HepG2 (cell line): Measurements from ENCODE around the gene TAMM41. TPM values are rescaled to one million over a fixed set of nuclear protein-coding genes. Genes with fewer than 3 reads are reported as not detected.
"Not testable (repeated sequence)": the region's sequence is repeated elsewhere in the genome, so short reads cannot be mapped to it uniquely, and the experiment has no call there.

Source experiments
- ATAC-seq: fragments of 200-7000 bp; cut with Tn5 transposase; 3 replicates; pipeline ENCODE4 v1.9.1; 2020; ENCODE audit warnings: mild to moderate bottlenecking, moderate library complexity
- BruUV-seq: library from RNA; stranded (reverse); fragments of 400-500 nt; replicated peaks from 2 replicates; lab custom pipeline; 2021; lab: Mats Ljungman, UMichigan
- CTCF ChIA-PET: fragments of 300-600 bp; formaldehyde crosslinking; extraction: SDS; loops from one replicate; lab custom pipeline; 2021; ENCODE audit warnings: low total read pairs, inconsistent platforms, low intra/inter-chr PET ratio; lab: Yijun Ruan, JAX
- POLR2A ChIA-PET: fragments of 350-600 bp; sonication (Branson Sonifier 250); formaldehyde crosslinking; loops from one replicate; lab custom pipeline; 2020; ENCODE audit warnings: antibody characterized with exemption, inconsistent platforms; lab: Yijun Ruan, JAX
- DNase-seq: peaks from one replicate; pipeline ENCODE4 v3.0.0-alpha.2; 2015; ENCODE audit warnings: low spot score
- FAIRE-seq: peaks from 3 replicates; lab custom pipeline; 2011; peaks lifted over from hg19 to GRCh38; lab: Jason Lieb, UNC
- H2AFZ ChIP-seq: one replicate; pipeline ENCODE4 v1.6.1; 2011; ENCODE audit warnings: low read length, inconsistent platforms
- H3K27ac ChIP-seq: fragments of 300-600 bp; 3 replicates; pipeline ENCODE4 v1.8.0; 2011; ENCODE audit warnings: mixed run types, mild to moderate bottlenecking, mixed read lengths, low read length, inconsistent platforms; ENCODE audit not compliant: insufficient read depth; ENCODE audit errors: extremely low read length
- H3K27me3 ChIP-seq, 2 experiments: fragments of 200-600 bp in 1 of 2; 2 replicates in 1 of 2; 3 replicates in 1 of 2; pipeline versions ENCODE4 v1.6.0 to v1.8.0; 2011; ENCODE audit warnings: low read length in 2 of 2, mild to moderate bottlenecking in 2 of 2, moderate library complexity in 2 of 2, inconsistent platforms in 1 of 2; ENCODE audit not compliant: insufficient read depth in 2 of 2, control insufficient read depth in 1 of 2
- H3K36me3 ChIP-seq, 2 experiments: fragments of 200-600 bp in 1 of 2; replicated peaks in 1 of 2; 2 replicates in 1 of 2; 3 replicates in 1 of 2; pipeline versions ENCODE4 v1.5.1 to v1.8.0; 2011; ENCODE audit warnings: low read length in 2 of 2, inconsistent platforms in 1 of 2; ENCODE audit not compliant: insufficient read depth in 2 of 2, control insufficient read depth in 1 of 2
- H3K4me1 ChIP-seq: 2 replicates; pipeline ENCODE4 v1.5.1; 2012; ENCODE audit warnings: low read length, inconsistent platforms; ENCODE audit not compliant: insufficient read depth
- H3K4me2 ChIP-seq: 2 replicates; pipeline ENCODE4 v1.6.0; 2011; ENCODE audit warnings: low read depth, low read length, inconsistent platforms
- H3K4me3 ChIP-seq, 3 experiments: fragments of 200-600 bp in 1 of 3; sonication (generic), shearing (Covaris generic) in 1 of 3; replicated peaks in 1 of 3; 2 replicates each; pipeline ENCODE4 v1.5.1; 2011 to 2016; ENCODE audit warnings: low read length in 3 of 3, inconsistent platforms in 2 of 3, low read depth in 2 of 3, mild to moderate bottlenecking in 2 of 3, control low read depth in 1 of 3, mixed read lengths in 1 of 3; ENCODE audit not compliant: insufficient read depth in 1 of 3
- H3K79me2 ChIP-seq: one replicate; pipeline ENCODE4 v1.6.1; 2011; ENCODE audit warnings: low read length, inconsistent platforms; ENCODE audit not compliant: insufficient read depth
- H3K9ac ChIP-seq: 2 replicates; pipeline ENCODE4 v1.6.0; 2011; ENCODE audit warnings: mild to moderate bottlenecking, low read depth, low read length, inconsistent platforms; ENCODE audit not compliant: insufficient read depth
- H3K9me3 ChIP-seq: 2 replicates; pipeline ENCODE4 v1.5.1; 2012; ENCODE audit warnings: mild to moderate bottlenecking, low read length
- H4K20me1 ChIP-seq: 2 replicates; pipeline ENCODE4 v1.6.0; 2011; ENCODE audit warnings: inconsistent platforms, mild to moderate bottlenecking, low read length, moderate library complexity; ENCODE audit not compliant: insufficient read depth
- ARHGAP35 ChIP-seq: sonication (generic); formaldehyde crosslinking; IDR thresholded peaks from 2 replicates; pipeline ENCODE4 v1.9.0; 2022; ENCODE audit warnings: mild to moderate bottlenecking, inconsistent platforms, moderate library complexity, missing genetic modification reagents, borderline replicate concordance
- ATRX ChIP-seq: sonication (generic); formaldehyde crosslinking; IDR thresholded peaks from 2 replicates; pipeline ENCODE4 v1.4.0; 2020; ENCODE audit warnings: missing genetic modification reagents, borderline replicate concordance
- HES4 ChIP-seq: sonication (generic); formaldehyde crosslinking; IDR thresholded peaks from 2 replicates; pipeline ENCODE4 v1.9.0; 2021; ENCODE audit warnings: mild to moderate bottlenecking, missing genetic modification reagents, borderline replicate concordance
- ONECUT2 ChIP-seq: sonication (generic); formaldehyde crosslinking; IDR thresholded peaks from 2 replicates; pipeline ENCODE4 v1.4.0; 2020; ENCODE audit warnings: missing genetic modification reagents
- WGBS: methylation state at CpG from one replicate; pipeline ENCODE4 v1.1.6; 2017; ENCODE audit warnings: low lambda C conversion rate; 5-methylcytosine and 5-hydroxymethylcytosine counted together
- in situ Hi-C: cut with HindIII; loops from 2 replicates; pipeline ENCODE4 v1.10.0; 2017; ENCODE audit warnings: low pct_unique_long_range_greater_than_20kb; ENCODE audit not compliant: extremely low pct_ligation_motif_present
- intact Hi-C: fragments of 100-400 bp; cut with micrococcal nuclease; formaldehyde crosslinking; loops from one replicate; pipeline ENCODE4 v1.10.0; 2022; ENCODE audit not compliant: unreplicated experiment
- polyA plus RNA-seq, 8 experiments: library from polyadenylated mRNA; depleted of rRNA in 3 of 8; stranded (reverse) in 7 of 8; unstranded in 1 of 8; fragments of >200 nt; fragmentation: Illumina TruSeq in 4 of 8; extraction: Trizol in 4 of 8; gene quantifications; 2 replicates each; pipeline versions ENCODE4 v1.2.1 to v1.2.3, GENCODE V29; 2011 to 2016; ENCODE audit warnings: low read depth in 4 of 8, missing spikeins in 1 of 8, mixed read lengths in 1 of 8; ENCODE audit not compliant: insufficient read depth in 1 of 8
- total RNA-seq, 5 experiments: library from RNA; depleted of rRNA; stranded (reverse); fragments of >200 nt; fragmentation: Illumina TruSeq; extraction: Trizol; gene quantifications; 2 replicates each; pipeline ENCODE4 v1.2.3, GENCODE V29; 2016; ENCODE audit warnings: low read depth in 1 of 5

The TAMM41 gene
- total and polyA plus RNA-seq, 2 of the 13 experiments (the other 11 are each of a cell fraction or from before 2014, with no cell fraction given), result 9.9 to 12.2 TPM

- H3K4me3 ChIP-seq, result no peak overlapping the region
- H3K27me3 ChIP-seq, result no peaks in the 10 kb centered on the region
- POLR2A ChIA-PET, result no interaction called here
- no peaks in the 10 kb centered on the region for H3K36me3 ChIP-seq
- no peak overlapping the region for H3K4me2 ChIP-seq
- H4K20me1 ChIP-seq, result no peaks in the 10 kb centered on the region
- ATAC-seq (no peak), FAIRE-seq (no peak), DNase-seq (no peak)
- CTCF ChIA-PET, result no interaction called here
- H3K79me2 ChIP-seq, result no peaks in the 10 kb centered on the region
- TF ChIP-seq ONECUT2 (no peak), HES4 (no peak), ATRX (CRISPR knock-in tag) (no peak), ARHGAP35 (no peak)
- no peak overlapping the region for H3K27ac ChIP-seq
- 49% methylated on average over 5 of the region's 5 CpGs for WGBS
- no peak overlapping the region for H2AFZ ChIP-seq
- intact Hi-C loops (no loop called here), in situ Hi-C loops (loop anchor here (10.0 kb wide), 1 partner anchor 1834 kb away; no protein-coding TSS in a partner anchor)
- no TSS peak for BruUV-seq
- H3K9ac ChIP-seq, result no peak overlapping the region
- no peaks in the 10 kb centered on the region for H3K4me1 ChIP-seq
- no peaks in the 10 kb centered on the region for H3K9me3 ChIP-seq
Measured at GRCh38 chr3:11878837-11879236, 32.2 kb upstream of the TAMM41 start.

- in situ Hi-C loops, result loop anchor here (10.0 kb wide), 1 partner anchor 1830 kb away; no protein-coding TSS in a partner anchor
- H3K36me3 ChIP-seq, POLR2A ChIA-PET, FAIRE-seq, H3K27ac ChIP-seq, H3K4me1 ChIP-seq, H3K4me3 ChIP-seq, H2AFZ ChIP-seq, BruUV-seq, H3K9ac ChIP-seq, H3K27me3 ChIP-seq, H4K20me1 ChIP-seq, ATAC-seq, CTCF ChIA-PET, H3K9me3 ChIP-seq, intact Hi-C loops, H3K4me2 ChIP-seq, H3K79me2 ChIP-seq, DNase-seq: not testable (repeated sequence)
- WGBS, result 58% methylated on average over 1 of the region's 1 CpG
Measured at GRCh38 chr3:11874707-11875106, 28.0 kb upstream of the TAMM41 start.

GRCh38 chr3:11863739-11864138, 17.1 kb upstream of the TAMM41 start:
- H3K27me3 ChIP-seq, in situ Hi-C loops, H3K4me2 ChIP-seq, H3K9me3 ChIP-seq, BruUV-seq, CTCF ChIA-PET, ATAC-seq, H3K36me3 ChIP-seq, H4K20me1 ChIP-seq, H3K79me2 ChIP-seq, DNase-seq, H3K27ac ChIP-seq, H2AFZ ChIP-seq, FAIRE-seq, POLR2A ChIA-PET, H3K9ac ChIP-seq, H3K4me1 ChIP-seq, intact Hi-C loops, H3K4me3 ChIP-seq: not testable (repeated sequence)
- WGBS, result 0% methylated on average over 1 of the region's 1 CpG

- FAIRE-seq, H3K9me3 ChIP-seq, H2AFZ ChIP-seq, H3K4me3 ChIP-seq, H4K20me1 ChIP-seq, H3K36me3 ChIP-seq, ATAC-seq, H3K79me2 ChIP-seq, BruUV-seq, in situ Hi-C loops, H3K4me1 ChIP-seq, intact Hi-C loops, CTCF ChIA-PET, POLR2A ChIA-PET, H3K9ac ChIP-seq, DNase-seq, H3K27me3 ChIP-seq, H3K4me2 ChIP-seq, H3K27ac ChIP-seq: not testable (repeated sequence)
- 26% methylated on average over 2 of the region's 2 CpGs for WGBS
Measured at GRCh38 chr3:11862584-11862983, 15.9 kb upstream of the TAMM41 start.
